Transverse colon (tissue), 3 donors: ENCODE measurements around the gene SLC28A3.

Source experiments
- CTCF ChIP-seq, 5 experiments: fragments of 200-600 bp in 3 of 5; fragments of 450-650 bp in 2 of 5; sonication (generic) in 3 of 5; IDR thresholded peaks; 1 replicate in 2 of 5; 2 replicates in 3 of 5; pipeline ENCODE4 v1.5.1; 2016 to 2017; ENCODE audit warnings: antibody characterized with exemption in 5 of 5, inconsistent platforms in 3 of 5, mild to moderate bottlenecking in 2 of 5, moderate library complexity in 1 of 5
- POLR2A ChIP-seq: fragments of 450-650 bp; IDR thresholded peaks from one replicate; pipeline ENCODE4 v1.6.1; 2016; ENCODE audit warnings: antibody characterized with exemption, mild to moderate bottlenecking, moderate library complexity

GRCh38 chr9:84310883-84311282 lies 29.7 kb downstream of the SLC28A3 start:
- TF ChIP-seq CTCF (IDR thresholded peaks at IDR 0.05) (no peak), POLR2A (no peak)
